Activated naive CD4-positive, alpha-beta T cell treated with anti-CD3 and anti-CD28 coated beads for 36 hours (primary cell): ENCODE measurements around the gene ZNF613. TPM values are rescaled to one million over a fixed set of nuclear protein-coding genes. Genes with fewer than 3 reads are reported as not detected.
A peak's percentile ranks its signal among the peaks of the same experiment; 100 is the strongest.
"Not testable (repeated sequence)": the region's sequence is repeated elsewhere in the genome, so short reads cannot be mapped to it uniquely, and the experiment has no call there.

Experiments used
- CTCF ChIA-PET: fragments of 350-600 bp; sonication (Branson Sonifier 250); formaldehyde crosslinking; loops from one replicate; lab custom pipeline; 2021; ENCODE audit warnings: antibody characterized with exemption; lab: Charles Lee
- DNase-seq: peaks from one replicate; pipeline ENCODE4 v3.0.0-alpha.2; 2020
- H3K27ac Mint-ChIP-seq: one replicate; pipeline ENCODE4 v1.8.0; 2021; ENCODE audit warnings: mild to moderate bottlenecking, mixed read lengths
- H3K27me3 Mint-ChIP-seq: one replicate; pipeline ENCODE4 v1.8.0; 2021; ENCODE audit warnings: low read depth, mixed read lengths
- H3K36me3 Mint-ChIP-seq: one replicate; pipeline ENCODE4 v1.8.0; 2021; ENCODE audit warnings: low read depth, mixed read lengths
- H3K4me1 Mint-ChIP-seq: one replicate; pipeline ENCODE4 v1.8.0; 2021; ENCODE audit warnings: low read depth, mixed read lengths
- H3K4me3 Mint-ChIP-seq: one replicate; pipeline ENCODE4 v1.8.0; 2021; ENCODE audit warnings: mild to moderate bottlenecking, moderate library complexity, mixed read lengths
- H3K9me3 Mint-ChIP-seq: one replicate; pipeline ENCODE4 v1.8.0; 2021; ENCODE audit warnings: mixed read lengths
- intact Hi-C: fragments of 100-400 bp; cut with micrococcal nuclease; formaldehyde crosslinking; loops from one replicate; pipeline ENCODE4 v1.15.1; 2023
- total RNA-seq, 2 experiments: library from RNA; stranded (reverse); gene quantifications; one replicate each; pipeline ENCODE4 v1.2.3, GENCODE V29; 2021

ZNF613 gene
- total RNA-seq, 2 experiments from 2014 or later = 2.0 to 3.1 TPM

DNA sequence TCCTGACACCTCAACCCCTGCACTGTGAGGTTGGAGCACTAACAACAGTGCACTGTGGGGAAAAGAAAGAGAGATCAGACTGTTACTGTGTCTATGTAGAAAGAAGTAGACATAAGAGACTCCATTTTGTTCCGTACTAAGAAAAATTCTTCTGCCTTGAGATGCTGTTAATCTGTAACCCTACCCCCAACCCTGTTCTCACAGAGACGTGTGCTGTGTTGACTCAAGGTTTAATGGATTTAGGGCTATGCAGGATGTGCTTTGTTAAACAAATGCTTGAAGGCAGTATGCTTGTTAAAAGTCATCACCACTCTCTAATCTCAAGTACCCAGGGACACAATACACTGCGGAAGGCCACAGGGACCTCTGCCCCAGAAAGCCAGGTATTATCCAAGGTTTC is 21.6 kb upstream of the ZNF613 start:
- CTCF ChIA-PET = not testable (repeated sequence)

DNA sequence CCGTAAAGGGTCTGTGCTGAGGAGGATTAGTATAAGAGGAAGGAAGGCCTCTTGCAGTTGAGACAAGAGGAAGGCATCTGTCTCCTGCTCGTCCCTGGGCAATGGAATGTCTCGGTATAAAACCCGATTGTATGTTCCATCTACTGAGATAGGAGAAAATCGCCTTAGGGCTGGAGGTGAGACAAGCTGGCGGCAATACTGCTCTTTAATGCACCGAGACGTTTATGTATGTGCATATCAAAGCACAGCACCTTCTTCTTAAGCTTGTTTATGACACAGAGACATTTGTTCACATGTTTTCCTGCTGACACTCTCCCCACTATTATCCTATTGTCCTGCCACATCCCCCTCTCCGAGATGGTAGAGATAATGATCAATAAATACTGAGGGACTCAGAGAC is 21.2 kb upstream of the ZNF613 start:
- CTCF ChIA-PET, DNase-seq, H3K4me3 Mint-ChIP-seq, H3K27ac Mint-ChIP-seq: not testable (repeated sequence)
- peaks cover 52% of the 10 kb centered on the region for H3K9me3 Mint-ChIP-seq
- H3K4me1 Mint-ChIP-seq = peaks cover 19% of the 10 kb centered on the region
- peaks cover 66% of the 10 kb centered on the region for H3K36me3 Mint-ChIP-seq
- intact Hi-C loops = loop anchor here (5.0 kb wide), 1 partner anchor 141 kb away; the partner anchor contains the start of gene ZNF432
- H3K27me3 Mint-ChIP-seq = peaks cover 22% of the 10 kb centered on the region

More for the DNA sequence above, 21.6 kb upstream of the ZNF613 start:
- intact Hi-C loops = loop anchor here (1.0 to 5.0 kb wide), 4 partner anchors 17 to 142 kb away; partner anchors contain the start of genes ZNF350, ZNF432 and ZNF613
- H3K27me3 Mint-ChIP-seq = peaks cover 22% of the 10 kb centered on the region
- H3K36me3 Mint-ChIP-seq = peaks cover 70% of the 10 kb centered on the region
- not testable (repeated sequence) for H3K27ac Mint-ChIP-seq, H3K4me3 Mint-ChIP-seq, DNase-seq
- H3K4me1 Mint-ChIP-seq = peaks cover 19% of the 10 kb centered on the region
- H3K9me3 Mint-ChIP-seq = peaks cover 57% of the 10 kb centered on the region

DNA sequence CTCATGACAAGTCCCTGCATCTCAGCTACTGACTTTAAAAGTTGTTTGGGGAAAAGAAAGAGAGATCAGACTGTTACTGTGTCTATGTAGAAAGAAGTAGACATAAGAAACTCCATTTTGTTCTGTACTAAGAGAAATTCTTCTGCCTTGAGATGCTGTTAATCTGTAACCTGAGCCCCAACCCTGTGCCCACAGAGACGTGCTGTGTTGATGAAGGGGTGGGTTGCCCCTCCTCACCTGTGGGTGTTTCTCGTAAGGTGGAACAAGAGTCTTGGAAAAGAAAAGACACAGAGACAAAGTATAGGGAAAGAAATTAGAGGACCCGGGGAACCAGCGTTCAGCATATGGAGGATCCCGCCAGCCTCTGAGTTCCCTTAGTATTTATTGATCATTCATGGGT is 19.3 kb upstream of the ZNF613 start:
- H3K9me3 Mint-ChIP-seq = peaks cover 48% of the 10 kb centered on the region
- H3K27ac Mint-ChIP-seq, CTCF ChIA-PET, DNase-seq, H3K4me3 Mint-ChIP-seq: not testable (repeated sequence)
- H3K27me3 Mint-ChIP-seq = peaks cover 22% of the 10 kb centered on the region
- H3K36me3 Mint-ChIP-seq = peaks cover 58% of the 10 kb centered on the region
- intact Hi-C loops = loop anchor here (5.0 kb wide), 1 partner anchor 139 kb away; the partner anchor contains the start of gene ZNF432
- H3K4me1 Mint-ChIP-seq = peaks cover 15% of the 10 kb centered on the region

DNA sequence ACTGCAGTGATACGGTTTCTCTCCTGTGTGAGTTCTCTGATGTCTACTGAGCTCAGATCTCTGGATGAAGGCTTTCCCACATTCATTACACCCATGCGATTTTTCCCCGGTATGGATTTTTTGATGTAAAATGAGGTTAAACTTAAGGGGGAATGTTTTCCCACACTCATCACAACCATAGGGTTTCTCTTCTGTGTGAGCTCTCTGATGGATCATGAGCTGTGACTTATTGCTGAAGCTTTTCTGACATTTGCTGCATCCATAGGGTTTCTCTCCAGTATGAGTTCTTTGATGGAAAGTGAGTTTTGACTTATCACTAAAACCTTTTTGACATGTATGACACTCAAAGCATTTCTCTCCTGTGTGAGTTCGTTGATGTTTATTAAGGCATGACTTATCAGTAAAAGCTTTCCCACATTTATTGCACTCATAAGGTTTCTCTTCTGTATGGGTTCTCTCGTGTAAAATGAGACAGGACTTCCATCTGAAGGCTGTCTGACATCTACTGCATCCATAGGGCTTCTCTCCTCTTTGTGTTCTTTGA is 11.9 kb upstream of the ZNF613 start:
- H3K4me3 Mint-ChIP-seq = no peak overlapping the region
- CTCF ChIA-PET = no interaction called here
- H3K9me3 Mint-ChIP-seq = peaks cover 57% of the 10 kb centered on the region
- H3K27ac Mint-ChIP-seq = no peak overlapping the region
- no peak for DNase-seq
- no peaks in the 10 kb centered on the region for H3K27me3 Mint-ChIP-seq
- no peaks in the 10 kb centered on the region for H3K4me1 Mint-ChIP-seq
- intact Hi-C loops = no loop called here
- peaks cover 38% of the 10 kb centered on the region for H3K36me3 Mint-ChIP-seq

DNA sequence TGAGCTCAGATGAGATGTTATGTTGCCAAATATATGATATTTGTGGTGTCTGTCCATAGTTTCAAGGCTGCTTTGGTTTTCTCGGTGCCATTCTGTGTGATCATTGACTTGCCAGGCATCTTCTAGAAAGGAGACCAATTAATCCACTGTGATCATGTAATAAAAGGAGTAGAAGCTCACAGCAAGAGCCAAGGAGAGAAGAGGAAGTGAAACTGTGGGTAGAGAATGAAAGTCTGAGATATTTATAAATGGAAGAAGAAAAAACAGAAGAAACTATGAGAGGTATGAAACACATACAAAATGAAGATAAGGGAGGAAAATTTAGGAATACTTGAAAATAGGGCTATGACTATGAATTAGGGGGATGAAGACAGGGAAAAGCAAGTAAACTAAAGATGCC is 11.1 kb upstream of the ZNF613 start:
- H3K4me3 Mint-ChIP-seq = no peak overlapping the region
- H3K9me3 Mint-ChIP-seq = peaks cover 63% of the 10 kb centered on the region
- intact Hi-C loops = no loop called here
- CTCF ChIA-PET = no interaction called here
- H3K4me1 Mint-ChIP-seq = no peaks in the 10 kb centered on the region
- peaks cover 37% of the 10 kb centered on the region for H3K36me3 Mint-ChIP-seq
- no peak overlapping the region for H3K27ac Mint-ChIP-seq
- no peak for DNase-seq
- H3K27me3 Mint-ChIP-seq = no peaks in the 10 kb centered on the region

DNA sequence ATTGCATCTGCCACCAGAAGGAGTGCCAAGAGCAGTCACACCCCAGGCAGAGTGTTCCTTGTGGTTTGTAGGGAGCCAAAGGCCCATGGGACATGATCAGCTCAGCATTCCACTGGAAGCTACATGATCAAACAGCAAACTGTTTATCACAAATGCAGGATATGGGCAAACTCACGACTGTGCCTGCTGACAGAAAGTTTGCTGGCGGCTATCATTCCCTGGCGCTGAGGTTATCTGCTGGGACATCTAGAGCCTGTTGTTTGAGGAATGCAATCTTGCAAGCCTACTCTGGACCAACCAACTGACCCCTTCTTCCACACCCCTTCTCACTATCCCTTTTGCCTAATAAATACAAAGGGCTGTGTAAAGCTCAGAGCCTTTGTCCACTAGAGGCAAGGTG is 7.7 kb upstream of the ZNF613 start:
- H3K9me3 Mint-ChIP-seq = peaks cover 72% of the 10 kb centered on the region
- no peak overlapping the region for H3K4me3 Mint-ChIP-seq
- intact Hi-C loops = loop anchor here (10.0 kb wide), 1 partner anchor 315 kb away; no protein-coding TSS in a partner anchor
- H3K36me3 Mint-ChIP-seq = peaks cover 31% of the 10 kb centered on the region
- no peak for DNase-seq
- CTCF ChIA-PET = no interaction called here
- no peak overlapping the region for H3K27ac Mint-ChIP-seq
- no peaks in the 10 kb centered on the region for H3K27me3 Mint-ChIP-seq
- no peaks in the 10 kb centered on the region for H3K4me1 Mint-ChIP-seq

DNA sequence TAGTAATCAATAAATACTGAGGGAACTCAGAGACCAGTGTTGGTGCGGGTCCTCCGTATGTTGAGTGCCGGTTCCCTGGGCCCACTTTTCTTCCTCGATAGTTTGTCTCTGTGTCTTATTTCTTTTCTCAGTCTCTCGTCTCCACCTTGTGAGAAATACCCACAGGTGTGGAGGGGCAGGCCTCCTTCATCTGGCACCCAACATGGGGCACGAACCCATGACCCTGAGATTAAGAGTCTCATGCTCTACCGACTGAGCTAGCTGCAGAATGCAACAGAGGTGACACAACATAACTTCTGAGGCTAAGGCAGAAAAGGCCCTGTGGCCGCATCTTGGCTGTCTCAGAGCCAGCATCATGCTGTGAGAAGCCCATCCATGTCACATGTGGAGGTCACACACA is 5.3 kb upstream of the ZNF613 start:
- Mint-ChIP-seq H3K4me1 (peaks cover 8% of the 10 kb centered on the region), H3K27me3 (no peaks in the 10 kb centered on the region), H3K27ac (no peak overlapping the region), H3K36me3 (peaks cover 29% of the 10 kb centered on the region), H3K4me3 (no peak overlapping the region), H3K9me3 (peaks cover 68% of the 10 kb centered on the region)
- no peak for DNase-seq
- intact Hi-C loops = loop anchor here (10.0 kb wide), 1 partner anchor 313 kb away; no protein-coding TSS in a partner anchor
- CTCF ChIA-PET = no interaction called here

DNA sequence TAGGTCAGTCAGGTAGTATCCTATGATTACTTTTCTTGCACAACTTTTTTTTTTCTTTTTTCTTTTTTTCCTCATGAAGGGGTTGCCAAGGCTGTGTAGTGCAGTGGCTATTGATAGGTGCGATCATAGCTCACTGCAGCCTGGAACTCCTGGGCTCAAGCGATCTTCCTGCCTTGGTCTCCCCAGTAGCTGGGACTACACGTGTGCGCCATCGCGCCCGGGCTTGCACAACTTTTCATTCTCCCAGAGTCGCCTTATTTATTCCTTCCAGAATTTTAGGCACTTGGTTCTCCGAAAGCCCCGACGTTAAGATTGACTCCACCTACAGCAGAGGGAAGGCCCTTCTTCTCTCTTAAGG is 867 bp upstream of the ZNF613 start:
- Mint-ChIP-seq H3K27ac (peak overlapping the region; percentile 96), H3K9me3 (peaks cover 53% of the 10 kb centered on the region), H3K27me3 (no peaks in the 10 kb centered on the region), H3K36me3 (peaks cover 53% of the 10 kb centered on the region), H3K4me1 (peaks cover 21% of the 10 kb centered on the region), H3K4me3 (peak overlapping the region; percentile 96)
- intact Hi-C loops = loop anchor here (2.0 to 10.0 kb wide), 3 partner anchors 121 to 308 kb away; partner anchors contain the start of genes ZNF432 and ZNF841
- DNase-seq = no peak
- CTCF ChIA-PET = interaction anchor here (0.7 kb wide), 1 partner anchor 170 kb away, joined by 3 read pairs; no protein-coding TSS in a partner anchor

DNA sequence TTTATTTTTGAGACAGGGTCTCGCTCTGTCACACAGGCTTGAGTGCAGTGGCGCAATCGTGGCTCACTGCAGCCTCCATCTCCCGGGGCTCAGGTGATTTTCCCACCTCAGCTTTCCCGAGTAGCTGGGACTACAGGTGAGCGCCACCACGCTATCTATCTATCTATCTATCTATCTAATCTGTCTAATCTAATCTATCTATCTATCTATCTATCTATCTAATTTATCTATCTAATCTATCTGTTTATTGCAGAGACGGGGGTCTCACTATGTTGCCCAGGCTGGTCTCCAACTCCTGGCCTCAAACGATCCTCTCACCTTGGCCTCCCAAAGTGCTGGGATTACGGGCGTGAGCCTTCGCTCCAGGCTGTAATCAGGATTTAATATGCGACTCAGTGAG is 587 bp downstream of the ZNF613 start:
- Mint-ChIP-seq H3K27ac (peak overlapping the region; percentile 96), H3K4me3 (peak overlapping the region; percentile 96), H3K4me1 (peaks cover 21% of the 10 kb centered on the region), H3K36me3 (peaks cover 62% of the 10 kb centered on the region), H3K9me3 (peaks cover 49% of the 10 kb centered on the region), H3K27me3 (no peaks in the 10 kb centered on the region)
- CTCF ChIA-PET = no interaction called here
- DNase-seq = no peak
- intact Hi-C loops = loop anchor here (1.0 to 10.0 kb wide), 6 partner anchors 23 to 307 kb away; partner anchors contain the start of genes ZNF350, ZNF432, ZNF615 and ZNF649

DNA sequence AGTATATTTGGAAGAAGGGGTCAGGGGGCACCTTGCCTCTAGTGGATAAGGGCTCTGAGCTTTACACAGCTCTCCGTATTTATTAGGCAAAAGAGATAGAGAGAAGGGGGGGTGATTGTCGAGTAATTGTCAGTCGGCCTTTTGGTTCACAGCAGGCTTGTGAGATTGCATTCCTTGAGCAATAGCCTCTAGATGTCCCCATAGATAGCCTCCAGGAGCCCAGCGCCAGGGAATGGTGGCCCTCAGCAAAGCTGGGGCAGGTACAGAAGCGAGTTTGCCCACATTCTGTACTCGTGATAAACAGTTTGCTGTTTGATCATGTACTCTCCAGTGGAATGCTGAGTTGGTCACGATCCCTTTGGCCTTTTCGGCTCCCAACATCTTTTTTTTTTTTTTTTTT is 4.6 kb downstream of the ZNF613 start:
- Mint-ChIP-seq H3K4me3 (no peak overlapping the region), H3K4me1 (peaks cover 12% of the 10 kb centered on the region), H3K27ac (no peak overlapping the region), H3K9me3 (peaks cover 40% of the 10 kb centered on the region), H3K36me3 (peaks cover 78% of the 10 kb centered on the region), H3K27me3 (no peaks in the 10 kb centered on the region)
- CTCF ChIA-PET = no interaction called here
- intact Hi-C loops = no loop called here
- no peak for DNase-seq

DNA sequence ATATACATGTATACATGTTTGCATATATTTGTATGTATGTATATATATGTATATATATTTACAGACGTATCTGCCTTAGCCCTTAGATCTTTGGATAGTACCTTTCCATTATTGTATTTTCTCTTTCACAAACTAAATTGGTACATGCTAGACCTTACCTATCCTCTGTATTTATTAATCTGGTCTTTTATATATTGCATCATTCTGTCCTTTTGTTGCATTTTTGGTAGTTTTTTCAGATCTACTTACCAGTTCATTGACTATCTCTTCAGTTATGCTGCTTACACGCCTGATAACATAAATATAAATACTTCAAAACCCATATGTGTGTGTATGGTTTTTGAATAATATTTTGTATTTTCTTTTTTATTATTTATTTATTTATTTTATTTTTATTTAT is 11.7 kb downstream of the ZNF613 start:
- H3K27me3 Mint-ChIP-seq = no peaks in the 10 kb centered on the region
- H3K27ac Mint-ChIP-seq = no peak overlapping the region
- H3K4me3 Mint-ChIP-seq = no peak overlapping the region
- peaks cover 91% of the 10 kb centered on the region for H3K36me3 Mint-ChIP-seq
- DNase-seq = no peak
- intact Hi-C loops = no loop called here
- peaks cover 63% of the 10 kb centered on the region for H3K9me3 Mint-ChIP-seq
- CTCF ChIA-PET = no interaction called here
- no peaks in the 10 kb centered on the region for H3K4me1 Mint-ChIP-seq

DNA sequence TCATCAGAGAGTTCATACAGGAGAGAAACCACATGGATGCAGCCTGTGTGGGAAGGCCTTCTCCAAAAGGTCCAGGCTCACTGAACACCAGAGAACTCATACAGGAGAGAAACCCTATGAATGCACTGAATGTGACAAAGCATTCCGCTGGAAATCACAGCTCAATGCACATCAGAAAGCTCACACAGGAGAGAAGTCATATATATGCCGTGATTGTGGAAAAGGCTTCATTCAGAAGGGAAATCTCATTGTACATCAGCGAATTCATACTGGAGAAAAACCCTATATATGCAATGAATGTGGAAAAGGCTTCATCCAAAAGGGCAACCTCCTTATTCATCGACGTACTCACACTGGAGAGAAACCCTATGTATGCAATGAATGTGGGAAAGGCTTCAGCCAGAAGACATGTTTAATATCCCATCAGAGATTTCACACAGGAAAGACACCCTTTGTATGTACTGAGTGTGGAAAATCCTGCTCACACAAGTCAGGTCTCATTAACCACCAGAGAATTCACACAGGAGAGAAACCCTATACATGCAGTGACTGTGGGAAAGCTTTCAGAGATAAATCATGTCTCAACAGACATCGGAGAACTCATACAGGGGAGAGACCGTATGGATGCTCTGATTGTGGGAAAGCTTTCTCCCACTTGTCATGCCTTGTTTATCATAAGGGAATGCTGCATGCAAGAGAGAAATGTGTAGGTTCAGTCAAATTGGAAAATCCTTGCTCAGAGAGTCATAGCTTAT is 17.7 kb downstream of the ZNF613 start:
- intact Hi-C loops = no loop called here
- Mint-ChIP-seq H3K9me3 (peaks cover 83% of the 10 kb centered on the region), H3K27ac (no peak overlapping the region), H3K4me3 (no peak overlapping the region), H3K4me1 (no peaks in the 10 kb centered on the region), H3K27me3 (no peaks in the 10 kb centered on the region), H3K36me3 (peaks cover 73% of the 10 kb centered on the region)
- DNase-seq = no peak
- CTCF ChIA-PET = no interaction called here
